Sigmoid colon (tissue), 7 donors: ENCODE data around the gene FBF1. TPM values are rescaled to one million over a fixed set of nuclear protein-coding genes. Genes with fewer than 3 reads are reported as not detected.

ENCODE experiments used
- DNase-seq: peaks from one replicate; pipeline ENCODE4 v3.0.0-alpha.2; 2019
- H3K27ac ChIP-seq, 4 donors: fragments of 200-600 bp; sonication (generic); one replicate each; pipeline ENCODE4 v1.5.1; 2016 to 2019; ENCODE audit warnings: mild to moderate bottlenecking in 1 of 4
- H3K27me3 ChIP-seq, 3 donors: fragments of 200-600 bp; sonication (generic); one replicate each; pipeline ENCODE4 v1.5.1; 2019; ENCODE audit warnings: mild to moderate bottlenecking in 1 of 3
- H3K36me3 ChIP-seq, 4 donors: fragments of 200-600 bp; sonication (generic); one replicate each; pipeline ENCODE4 v1.5.1; 2016 to 2019
- H3K4me1 ChIP-seq, 4 donors: fragments of 200-600 bp; sonication (generic); one replicate each; pipeline ENCODE4 v1.5.1; 2017 to 2019
- H3K4me3 ChIP-seq, 4 donors: fragments of 200-600 bp; sonication (generic); one replicate each; pipeline ENCODE4 v1.5.1; 2017 to 2019; ENCODE audit warnings: mild to moderate bottlenecking in 2 of 4, moderate library complexity in 1 of 4
- H3K9me3 ChIP-seq, 4 donors: fragments of 200-600 bp in 3 of 4; sonication (generic) in 3 of 4; one replicate each; pipeline versions ENCODE4 v1.5.1 to v1.6.1; 2013 to 2019
- CTCF ChIP-seq, 4 experiments: fragments of 450-650 bp in 3 of 4; fragments of 200-600 bp in 1 of 4; IDR thresholded peaks; one replicate each; pipeline ENCODE4 v1.5.1; 2016 to 2019; ENCODE audit warnings: antibody characterized with exemption in 4 of 4, mild to moderate bottlenecking in 3 of 4, moderate library complexity in 2 of 4
- EP300 ChIP-seq, 4 donors: sonication (generic); formaldehyde crosslinking; IDR thresholded peaks; one replicate each; pipeline ENCODE4 v1.6.1; 2017; ENCODE audit warnings: antibody characterized with exemption in 4 of 4
- POLR2A ChIP-seq, 2 donors: fragments of 450-650 bp; IDR thresholded peaks; one replicate each; pipeline ENCODE4 v1.6.1; 2016; ENCODE audit warnings: antibody characterized with exemption in 2 of 2, mild to moderate bottlenecking in 2 of 2, moderate library complexity in 2 of 2
- POLR2AphosphoS5 ChIP-seq, 4 donors: sonication (generic); formaldehyde crosslinking; IDR thresholded peaks; one replicate each; pipeline ENCODE4 v1.6.1; 2017; ENCODE audit warnings: antibody characterized with exemption in 4 of 4
- WGBS, 2 donors: extraction: QIAGEN DNeasy Blood & Tissue Kit; methylation state at CpG; one replicate each; pipeline ENCODE4 v1.1.7; 2013; 5-methylcytosine and 5-hydroxymethylcytosine counted together
- intact Hi-C: fragments of 100-400 bp; cut with DNase I; formaldehyde crosslinking; loops from one replicate; pipeline ENCODE4 v1.15.1; 2023
- polyA plus RNA-seq, 3 donors: library from polyadenylated mRNA; stranded (reverse); fragments of 200-250 nt; gene quantifications; one replicate each; pipeline ENCODE4 v1.2.3, GENCODE V29; 2013
- total RNA-seq, 4 donors: library from RNA; depleted of rRNA; stranded (reverse); fragments of >200 nt; gene quantifications; one replicate each; pipeline ENCODE4 v1.1.0, GENCODE V29; 2016
- donor health status: healthy with polysubstance abuse.
- donor health status: Bipolar disorder and iron deficiency.
- donor health status: healthy.

Gene FBF1
- total and polyA plus RNA-seq, 7 donors = 1.2 to 16.6 (median 5.4) TPM

- 96% methylated on average over 6 of the region's 6 CpGs for WGBS, 2 donors
- H3K36me3 ChIP-seq = peaks cover 0 to 10% (median 0%) of the 10 kb centered on the region in 4 donors
- DNase-seq = no peak
- no peaks in the 10 kb centered on the region for H3K9me3 ChIP-seq
- H3K4me1 ChIP-seq = no peaks in the 10 kb centered on the region
- H3K27me3 ChIP-seq = no peaks in the 10 kb centered on the region
- intact Hi-C loops = no loop called here
- H3K4me3 ChIP-seq = no peak overlapping the region
- no peak overlapping the region for H3K27ac ChIP-seq
- no peak for TF ChIP-seq POLR2AphosphoS5 (IDR thresholded peaks at IDR 0.05)
- no peak for TF ChIP-seq EP300 (IDR thresholded peaks at IDR 0.05)
- no peak for TF ChIP-seq POLR2A (IDR thresholded peaks at IDR 0.05)
- no peak for TF ChIP-seq CTCF (IDR thresholded peaks at IDR 0.05)
These were observed 24.6 kb upstream of the FBF1 start for GRCh38 chr17:75965468-75965867.

GRCh38 chr17:75959839-75960511 is 19.1 kb upstream of the FBF1 start:
- H3K9me3 ChIP-seq = no peaks in the 10 kb centered on the region
- H3K4me3 ChIP-seq = no peak overlapping the region
- H3K27ac ChIP-seq = no peak overlapping the region
- intact Hi-C loops = no loop called here
- no peak for DNase-seq
- 91 to 97% methylated on average over 11 of the region's 11 CpGs for WGBS, 2 donors
- H3K27me3 ChIP-seq = no peaks in the 10 kb centered on the region
- H3K36me3 ChIP-seq = peaks cover 13 to 26% (median 17%) of the 10 kb centered on the region in 4 donors
- TF ChIP-seq EP300 (IDR thresholded peaks at IDR 0.05) = no peak
- no peak for TF ChIP-seq POLR2A (IDR thresholded peaks at IDR 0.05)
- no peak for TF ChIP-seq POLR2AphosphoS5 (IDR thresholded peaks at IDR 0.05)
- TF ChIP-seq CTCF (IDR thresholded peaks at IDR 0.05) = no peak
- H3K4me1 ChIP-seq = no peaks in the 10 kb centered on the region

DNA sequence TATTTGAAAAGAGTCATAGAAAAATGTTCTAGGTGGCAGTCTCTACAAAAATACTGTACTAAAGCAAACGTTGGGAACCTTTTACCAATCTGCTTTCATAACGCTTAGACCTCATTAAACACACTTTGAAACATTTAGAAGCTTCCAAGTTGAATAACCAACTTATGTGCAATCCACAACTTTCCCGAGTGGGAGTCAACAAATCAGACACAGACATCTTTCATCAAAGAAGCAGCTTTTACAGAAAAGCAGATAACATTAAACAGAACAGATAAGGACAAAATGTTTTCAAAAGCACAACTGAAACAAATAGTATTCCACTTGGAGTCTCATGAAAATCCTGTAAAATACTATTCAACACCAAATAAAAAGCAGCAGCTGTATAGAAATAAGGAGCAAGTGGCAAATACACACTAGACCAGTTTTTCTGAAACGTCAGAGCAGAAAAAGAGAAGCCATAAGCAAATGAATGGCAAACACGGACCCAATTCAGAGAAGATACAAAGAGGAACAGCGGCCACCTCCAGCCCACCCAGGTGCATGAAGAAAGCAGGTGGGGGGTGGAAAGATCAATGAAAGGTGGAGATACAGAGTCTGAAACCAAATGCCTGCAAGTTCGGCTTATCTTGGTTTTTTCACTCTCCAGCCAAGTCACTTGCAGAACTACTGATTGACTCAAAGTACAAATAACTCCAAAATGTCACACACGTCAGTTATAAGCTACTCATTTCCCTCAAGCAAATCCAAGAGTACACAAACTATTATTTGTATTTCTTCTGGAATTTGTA is 18.4 kb upstream of the FBF1 start:
- Histone ChIP-seq H3K4me1 (no peaks in the 10 kb centered on the region), H3K4me3 (no peak overlapping the region), H3K9me3 (no peaks in the 10 kb centered on the region), H3K36me3 (peaks cover 13 to 34% (median 21%) of the 10 kb centered on the region in 4 donors), H3K27me3 (no peaks in the 10 kb centered on the region), H3K27ac (no peak overlapping the region)
- DNase-seq = no peak
- intact Hi-C loops = no loop called here
- 46 to 80% methylated on average over 8 of the region's 8 CpGs for WGBS, 2 donors
- TF ChIP-seq POLR2AphosphoS5 (IDR thresholded peaks at IDR 0.05) (no peak), CTCF (IDR thresholded peaks at IDR 0.05) (no peak), POLR2A (IDR thresholded peaks at IDR 0.05) (no peak), EP300 (IDR thresholded peaks at IDR 0.05) (no peak)

- Histone ChIP-seq H3K27ac (no peak overlapping the region), H3K9me3 (no peaks in the 10 kb centered on the region), H3K36me3 (peaks cover 59 to 100% (median 77%) of the 10 kb centered on the region in 4 donors), H3K4me1 (no peaks in the 10 kb centered on the region), H3K4me3 (no peak overlapping the region), H3K27me3 (no peaks in the 10 kb centered on the region)
- DNase-seq = no peak
- 78 to 89% methylated on average over 8 of the region's 8 CpGs for WGBS, 2 donors
- TF ChIP-seq CTCF (IDR thresholded peaks at IDR 0.05) = no peak
- no peak for TF ChIP-seq POLR2AphosphoS5 (IDR thresholded peaks at IDR 0.05)
- intact Hi-C loops = no loop called here
These were observed 10.2 kb upstream of the FBF1 start for GRCh38 chr17:75950855-75951554.
